H1 (cell line): Measurements from ENCODE around the gene LGI4. TPM values are rescaled to one million over a fixed set of nuclear protein-coding genes. Genes with fewer than 3 reads are reported as not detected.
A peak's percentile ranks its signal among the peaks of the same experiment; 100 is the strongest.

Experiments used
- BACH1 ChIP-seq: IDR thresholded peaks from 2 replicates; pipeline ENCODE4 v1.6.1; 2012; ENCODE audit warnings: low read length, improper control_type of control experiment
- BRCA1 ChIP-seq: IDR thresholded peaks from 2 replicates; pipeline ENCODE4 v1.6.1; 2012; ENCODE audit warnings: low read depth, low read length, improper control_type of control experiment
- CBX8 ChIP-seq: fragments of 300-800, 300-1000 bp; sonication (generic); IDR thresholded peaks from 2 replicates; pipeline ENCODE4 v1.7.1; 2016; ENCODE audit warnings: low read depth, low read length, borderline replicate concordance
- CREB1 ChIP-seq: IDR thresholded peaks from 2 replicates; pipeline ENCODE4 v1.6.1; 2012; ENCODE audit warnings: inconsistent platforms
- CTBP2 ChIP-seq: IDR thresholded peaks from 2 replicates; pipeline ENCODE4 v1.7.0; 2011; ENCODE audit warnings: borderline replicate concordance, mild to moderate bottlenecking, moderate library complexity, mixed read lengths, low read length; ENCODE audit not compliant: insufficient read depth, insufficient read length
- EZH2 ChIP-seq: fragments of 200-600 bp; sonication (generic); IDR thresholded peaks from 2 replicates; pipeline ENCODE4 v1.7.1; 2012; ENCODE audit warnings: low read depth, mild to moderate bottlenecking, moderate library complexity, low read length, inconsistent platforms; ENCODE audit not compliant: severe bottlenecking
- FOSL1 ChIP-seq: IDR thresholded peaks from 2 replicates; pipeline ENCODE4 v1.6.1; 2011; ENCODE audit warnings: mild to moderate bottlenecking, low read depth, low read length, moderate library complexity; ENCODE audit not compliant: insufficient read depth
- JUND ChIP-seq: IDR thresholded peaks from 2 replicates; pipeline ENCODE4 v1.6.1; 2011; ENCODE audit warnings: mild to moderate bottlenecking, improper control_type of control experiment, low read length
- KDM4A ChIP-seq: IDR thresholded peaks from one replicate; pipeline ENCODE4 v1.7.1; 2012; ENCODE audit warnings: low read depth, mild to moderate bottlenecking, moderate library complexity, low read length, inconsistent platforms; ENCODE audit not compliant: severe bottlenecking
- PHF8 ChIP-seq: fragments of 200-600 bp; sonication (generic); conservative IDR thresholded peaks from 2 replicates; pipeline ENCODE4 v1.7.1; 2012; ENCODE audit warnings: low read depth, mild to moderate bottlenecking, inconsistent platforms, low read length, moderate library complexity
- POLR2A ChIP-seq, 2 experiments: IDR thresholded peaks; 1 replicate in 1 of 2; 2 replicates in 1 of 2; pipeline ENCODE4 v1.6.1; 2011; ENCODE audit warnings: low read depth in 2 of 2, low read length in 2 of 2, mild to moderate bottlenecking in 2 of 2; ENCODE audit errors: control extremely low read depth in 1 of 2
- RNF2 ChIP-seq: fragments of 200-900, 300-1000 bp; sonication (generic); IDR thresholded peaks from 2 replicates; pipeline ENCODE4 v1.7.1; 2016; ENCODE audit warnings: borderline replicate concordance, low read depth, mild to moderate bottlenecking, antibody characterized with exemption, low read length; ENCODE audit not compliant: poor library complexity, severe bottlenecking; ENCODE audit errors: missing control alignments
- RXRA ChIP-seq: IDR thresholded peaks from 2 replicates; pipeline ENCODE4 v1.6.1; 2011; ENCODE audit warnings: low read depth, mild to moderate bottlenecking, low read length, moderate library complexity; ENCODE audit not compliant: insufficient read depth
- SAP30 ChIP-seq: fragments of 300-600 bp; sonication (generic); IDR thresholded peaks from 2 replicates; pipeline ENCODE4 v1.7.1; 2012; ENCODE audit warnings: low read length, moderate library complexity, mild to moderate bottlenecking, inconsistent platforms; ENCODE audit not compliant: insufficient read depth, insufficient replicate concordance
- SIN3A ChIP-seq, 2 experiments: IDR thresholded peaks in 1 of 2; conservative IDR thresholded peaks in 1 of 2; 2 replicates each; pipeline ENCODE4 v1.6.1; 2011 to 2012; ENCODE audit warnings: low read length in 2 of 2, improper control_type of control experiment in 1 of 2, low read depth in 1 of 2, mild to moderate bottlenecking in 1 of 2
- SIX5 ChIP-seq: IDR thresholded peaks from 2 replicates; pipeline ENCODE4 v1.6.1; 2011; ENCODE audit warnings: mild to moderate bottlenecking, low read depth, low read length
- SP2 ChIP-seq: IDR thresholded peaks from 2 replicates; pipeline ENCODE4 v1.6.1; 2012; ENCODE audit warnings: mild to moderate bottlenecking, low read length, inconsistent platforms
- SUZ12 ChIP-seq: fragments of 200-600 bp; sonication (generic); IDR thresholded peaks from 2 replicates; pipeline ENCODE4 v1.6.1; 2012; ENCODE audit warnings: mild to moderate bottlenecking, inconsistent platforms, low read length, moderate library complexity, mixed read lengths
- YY1 ChIP-seq: IDR thresholded peaks from 2 replicates; pipeline ENCODE4 v1.6.1; 2011; ENCODE audit warnings: low read depth, mild to moderate bottlenecking, low read length
- polyA plus RNA-seq, 7 experiments: library from polyadenylated mRNA; depleted of rRNA in 3 of 7; stranded (reverse) in 5 of 7; unstranded in 2 of 7; fragments of >200 nt in 5 of 7; fragments of 200-250 nt in 2 of 7; gene quantifications; 1 replicate in 5 of 7; 2 replicates in 1 of 7; 4 replicates in 1 of 7; pipeline versions ENCODE4 v1.2.1 to v1.2.3, GENCODE V29; 2011 to 2013; ENCODE audit warnings: missing spikeins in 2 of 7, mixed read lengths in 2 of 7
- total RNA-seq: library from RNA; stranded (reverse); fragmentation: NEBNext Ultra II Directional; extraction: Animal tissue kit (Norgen Biotek cat#: 25700); gene quantifications from 2 replicates; pipeline ENCODE4 v1.2.1, GENCODE V29; 2021
- TF ChIP-seq, protein P1 (sequence below): IDR thresholded peaks from 2 replicates; pipeline ENCODE4 v1.6.1; 2012; ENCODE audit warnings: inconsistent platforms
- TF ChIP-seq, protein P2 (sequence below), 3 experiments: IDR thresholded peaks; 1 replicate in 2 of 3; 2 replicates in 1 of 3; pipeline versions ENCODE4 v1.5.1 to v1.6.1; 2011; ENCODE audit warnings: low read length in 3 of 3, mild to moderate bottlenecking in 3 of 3, inconsistent platforms in 2 of 3, low read depth in 1 of 3, moderate library complexity in 1 of 3; ENCODE audit not compliant: insufficient read depth in 1 of 3; ENCODE audit errors: control extremely low read depth in 1 of 3

Gene LGI4
- total and polyA plus RNA-seq, 2 of the 8 experiments (the other 6 are each of a cell fraction or from before 2014, with no cell fraction given): 2.0 to 8.2 TPM

DNA sequence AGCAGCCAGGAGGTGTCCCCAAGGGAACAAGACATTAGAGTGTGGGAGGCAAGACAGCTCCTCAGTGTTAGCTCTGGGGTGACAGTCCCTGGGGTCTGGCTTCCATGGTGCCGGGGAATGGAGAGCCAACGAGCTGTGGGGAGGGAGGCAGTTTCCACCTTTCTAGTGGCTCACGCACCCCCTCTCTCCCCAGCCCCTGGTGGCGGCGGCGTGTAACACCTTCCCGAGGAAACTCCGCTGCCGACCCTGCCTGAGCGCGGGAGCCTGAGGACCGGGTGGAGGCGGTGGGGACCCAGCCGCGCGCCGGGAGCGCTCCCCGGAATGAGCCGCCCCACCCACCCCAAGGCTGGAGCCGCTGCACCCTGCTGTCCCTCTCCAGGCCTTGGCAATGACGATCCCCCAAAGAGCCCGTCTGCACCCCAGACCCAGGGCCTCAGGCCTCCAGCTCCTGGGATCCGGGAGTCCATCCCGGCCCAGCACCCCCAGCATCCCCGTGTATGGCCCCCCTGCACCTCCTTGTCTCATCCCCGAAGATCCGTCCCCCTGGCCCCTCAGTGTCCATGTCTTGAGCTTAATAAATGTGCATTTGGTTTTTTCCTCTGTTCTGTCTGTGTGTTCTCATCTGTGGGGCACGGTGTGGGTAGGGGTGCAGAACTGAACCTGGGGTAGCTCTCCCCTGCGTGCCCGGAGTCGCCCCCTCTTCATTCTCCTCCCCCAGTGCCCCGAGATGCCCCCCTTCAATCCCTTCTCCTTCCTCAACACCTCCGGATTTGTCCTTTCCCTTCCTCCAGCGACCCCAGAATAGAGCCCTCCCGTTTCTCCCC lies 19.1 kb upstream of the LGI4 start (continued):
- no peak for TF ChIP-seq PHF8
- no peak for TF ChIP-seq SIX5
- TF ChIP-seq SAP30: no peak
- TF ChIP-seq EZH2: no peak
- TF ChIP-seq POLR2A (IDR thresholded peaks at IDR 0.05; ENCODE audit: control extremely low read depth in 1 of 2, low read depth in 2 of 2, low read length in 2 of 2): no peak
- TF ChIP-seq CREB1: peak; percentile 23; the same call in 1 of the 2 replicates
- TF ChIP-seq KDM4A: peak; percentile 16
- TF ChIP-seq SP2: no peak
- no peak for TF ChIP-seq RNF2
- TF ChIP-seq, protein P1, sequence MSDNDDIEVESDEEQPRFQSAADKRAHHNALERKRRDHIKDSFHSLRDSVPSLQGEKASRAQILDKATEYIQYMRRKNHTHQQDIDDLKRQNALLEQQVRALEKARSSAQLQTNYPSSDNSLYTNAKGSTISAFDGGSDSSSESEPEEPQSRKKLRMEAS: 0 out of 2 replicates have a peak, but pooled peaks have one; percentile 22
- TF ChIP-seq JUND: no peak
- TF ChIP-seq CTBP2: no peak
- TF ChIP-seq YY1: no peak
- no peak for TF ChIP-seq BRCA1
- TF ChIP-seq SUZ12: no peak
- TF ChIP-seq RXRA: no peak
- TF ChIP-seq BACH1: peak; percentile 36; the same call in 1 of the 2 replicates
- TF ChIP-seq, protein P2, sequence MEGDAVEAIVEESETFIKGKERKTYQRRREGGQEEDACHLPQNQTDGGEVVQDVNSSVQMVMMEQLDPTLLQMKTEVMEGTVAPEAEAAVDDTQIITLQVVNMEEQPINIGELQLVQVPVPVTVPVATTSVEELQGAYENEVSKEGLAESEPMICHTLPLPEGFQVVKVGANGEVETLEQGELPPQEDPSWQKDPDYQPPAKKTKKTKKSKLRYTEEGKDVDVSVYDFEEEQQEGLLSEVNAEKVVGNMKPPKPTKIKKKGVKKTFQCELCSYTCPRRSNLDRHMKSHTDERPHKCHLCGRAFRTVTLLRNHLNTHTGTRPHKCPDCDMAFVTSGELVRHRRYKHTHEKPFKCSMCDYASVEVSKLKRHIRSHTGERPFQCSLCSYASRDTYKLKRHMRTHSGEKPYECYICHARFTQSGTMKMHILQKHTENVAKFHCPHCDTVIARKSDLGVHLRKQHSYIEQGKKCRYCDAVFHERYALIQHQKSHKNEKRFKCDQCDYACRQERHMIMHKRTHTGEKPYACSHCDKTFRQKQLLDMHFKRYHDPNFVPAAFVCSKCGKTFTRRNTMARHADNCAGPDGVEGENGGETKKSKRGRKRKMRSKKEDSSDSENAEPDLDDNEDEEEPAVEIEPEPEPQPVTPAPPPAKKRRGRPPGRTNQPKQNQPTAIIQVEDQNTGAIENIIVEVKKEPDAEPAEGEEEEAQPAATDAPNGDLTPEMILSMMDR (IDR thresholded peaks at IDR 0.05; ENCODE audit: control extremely low read depth in 1 of 3, insufficient read depth in 1 of 3, low read depth in 1 of 3, low read length in 3 of 3): peak; percentile 68 to 80 (median 73)
- no peak for TF ChIP-seq SIN3A (conservative IDR thresholded peaks at IDR 0.05 in 1 of 2, IDR thresholded peaks at IDR 0.05 in 1 of 2; ENCODE audit: low read depth in 1 of 2, low read length in 2 of 2)
- no peak for TF ChIP-seq FOSL1
- TF ChIP-seq CBX8: no peak
